G401.6 (cell line): ENCODE results near the gene SIRPB1.
"Not testable (repeated sequence)": the region's sequence is repeated elsewhere in the genome, so short reads cannot be mapped to it uniquely, and the experiment has no call there.

Experiments used
- FAIRE-seq: peaks from 2 replicates; lab custom pipeline; 2012; peaks lifted over from hg19 to GRCh38; lab: Jason Lieb, UNC

Gene SIRPB1

GRCh38 chr20:1588533-1589460 is 31.0 kb downstream of the SIRPB1 start:
- no peak for FAIRE-seq

- FAIRE-seq, result no peak
These were observed 31.9 kb downstream of the SIRPB1 start for GRCh38 chr20:1587781-1588532.

GRCh38 chr20:1579488-1579887 is 40.3 kb downstream of the SIRPB1 start:
- FAIRE-seq, result no peak

GRCh38 chr20:1577906-1578305 is 41.9 kb downstream of the SIRPB1 start:
- FAIRE-seq, result no peak

- FAIRE-seq, result not testable (repeated sequence)
These were observed 42.5 kb downstream of the SIRPB1 start for GRCh38 chr20:1577313-1577712.

- no peak for FAIRE-seq
These were observed 43.2 kb downstream of the SIRPB1 start for GRCh38 chr20:1576641-1577040.

GRCh38 chr20:1576003-1576402 is 43.8 kb downstream of the SIRPB1 start:
- FAIRE-seq, result not testable (repeated sequence)

- FAIRE-seq, result not testable (repeated sequence)
These were observed 48.2 kb downstream of the SIRPB1 start for GRCh38 chr20:1571583-1571982.
